GM12878 (cell line): ENCODE results near the gene BICC1. TPM values are rescaled to one million over a fixed set of nuclear protein-coding genes. Genes with fewer than 3 reads are reported as not detected.

Experiments used
- ATAC-seq: fragments of 200-7000 bp; cut with Tn5 transposase; 3 replicates; pipeline ENCODE4 v1.9.1; 2020; ENCODE audit warnings: mild to moderate bottlenecking, moderate library complexity
- BruUV-seq: library from RNA; stranded (reverse); fragments of 400-500 nt; replicated peaks from 2 replicates; lab custom pipeline; 2021; lab: Mats Ljungman, UMichigan
- CTCF ChIA-PET: fragments of 300-600 bp; sonication (Branson Sonifier 250); formaldehyde crosslinking; extraction: SDS; loops from one replicate; lab custom pipeline; 2021; ENCODE audit warnings: inconsistent platforms; lab: Yijun Ruan, JAX
- POLR2A ChIA-PET: fragments of 350-600 bp; formaldehyde crosslinking; extraction: SDS; loops from one replicate; lab custom pipeline; 2021; ENCODE audit warnings: inconsistent platforms; lab: Charles Lee
- RAD21 ChIA-PET: fragments of 300-600 bp; sonication (Branson Sonifier 250); formaldehyde crosslinking; loops from one replicate; lab custom pipeline; 2023; ENCODE audit warnings: antibody characterized with exemption; ENCODE audit not compliant: unreplicated experiment; lab: Charles Lee
- SMC1A ChIA-PET: fragments of 300-600 bp; sonication (Branson Sonifier 250); formaldehyde crosslinking; loops from one replicate; lab custom pipeline; 2023; ENCODE audit not compliant: unreplicated experiment, uncharacterized antibody; lab: Charles Lee
- DNase-seq: peaks from one replicate; pipeline ENCODE4 v3.0.0-alpha.2; 2011; ENCODE audit warnings: low read depth, low spot score
- FAIRE-seq: peaks from 3 replicates; lab custom pipeline; 2011; peaks lifted over from hg19 to GRCh38; lab: Jason Lieb, UNC
- H2AFZ ChIP-seq: 2 replicates; pipeline ENCODE4 v1.6.0; 2011; ENCODE audit warnings: low read depth, low read length, control low read depth; ENCODE audit not compliant: control insufficient read depth
- H3K27ac ChIP-seq: 2 replicates; pipeline ENCODE4 v1.5.1; 2011; ENCODE audit warnings: control low read depth; ENCODE audit not compliant: control insufficient read depth, insufficient read depth
- H3K27me3 ChIP-seq, 2 experiments: replicated peaks in 1 of 2; 2 replicates each; pipeline versions ENCODE4 v1.6.0 to v1.6.1; 2011; ENCODE audit warnings: low read length in 1 of 2; ENCODE audit not compliant: control insufficient read depth in 2 of 2, insufficient read depth in 2 of 2
- H3K36me3 ChIP-seq, 2 experiments: 2 replicates each; pipeline ENCODE4 v1.5.1; 2011; ENCODE audit warnings: low read length in 1 of 2; ENCODE audit not compliant: control insufficient read depth in 2 of 2, insufficient read depth in 2 of 2
- H3K4me1 ChIP-seq: 2 replicates; pipeline ENCODE4 v1.6.1; 2011; ENCODE audit warnings: mild to moderate bottlenecking, low read length, moderate library complexity, mixed read lengths; ENCODE audit not compliant: control insufficient read depth, insufficient read depth
- H3K4me2 ChIP-seq: 2 replicates; pipeline ENCODE4 v1.6.0; 2011; ENCODE audit warnings: control low read depth; ENCODE audit not compliant: control insufficient read depth, insufficient read depth
- H3K4me3 ChIP-seq: fragments of 200-600 bp; sonication (generic); 2 replicates; pipeline ENCODE4 v1.5.1; 2016
- H3K79me2 ChIP-seq: 2 replicates; pipeline ENCODE4 v1.6.0; 2011; ENCODE audit warnings: low read length; ENCODE audit not compliant: control insufficient read depth, insufficient read depth
- H3K9ac ChIP-seq: 2 replicates; pipeline ENCODE4 v1.8.0; 2011; ENCODE audit warnings: low read length, control low read depth, mixed read lengths; ENCODE audit not compliant: control insufficient read depth, insufficient read depth
- H3K9me3 ChIP-seq: replicated peaks from 3 replicates; pipeline ENCODE4 v1.5.1; 2011; ENCODE audit warnings: mild to moderate bottlenecking, low read length; ENCODE audit not compliant: control insufficient read depth, insufficient read depth
- H4K20me1 ChIP-seq: 2 replicates; pipeline ENCODE4 v1.6.0; 2011; ENCODE audit not compliant: control insufficient read depth, insufficient read depth
- CHD4 ChIP-seq: fragments of 200-600 bp; sonication (generic); IDR thresholded peaks from 2 replicates; pipeline ENCODE4 v1.6.1; 2016; ENCODE audit warnings: mild to moderate bottlenecking
- ESRRA ChIP-seq: IDR thresholded peaks from 2 replicates; pipeline ENCODE4 v1.6.1; 2012; ENCODE audit warnings: mild to moderate bottlenecking, low read length, improper control_type of control experiment
- FOS ChIP-seq: IDR thresholded peaks from 3 replicates; pipeline ENCODE4 v1.6.1; 2011; ENCODE audit warnings: borderline replicate concordance; ENCODE audit not compliant: insufficient read length; ENCODE audit errors: extremely low read depth
- FOXK2 ChIP-seq: fragments of 450-650 bp; IDR thresholded peaks from 2 replicates; pipeline ENCODE4 v1.6.1; 2017; ENCODE audit warnings: mild to moderate bottlenecking, moderate library complexity
- KDM1A ChIP-seq: fragments of 200-600 bp; sonication (generic); IDR thresholded peaks from 2 replicates; pipeline ENCODE4 v1.6.1; 2016; ENCODE audit warnings: borderline replicate concordance
- MEF2A ChIP-seq: IDR thresholded peaks from 2 replicates; pipeline ENCODE4 v1.6.1; 2011; ENCODE audit warnings: low read depth, mild to moderate bottlenecking, low read length, moderate library complexity; ENCODE audit not compliant: insufficient read depth
- MEF2B ChIP-seq: fragments of 450-650 bp; IDR thresholded peaks from 2 replicates; pipeline ENCODE4 v1.6.1; 2018; ENCODE audit warnings: mild to moderate bottlenecking, moderate library complexity; ENCODE audit not compliant: partially characterized antibody, poor library complexity, severe bottlenecking
- MTA2 ChIP-seq: fragments of 450-650 bp; IDR thresholded peaks from 2 replicates; pipeline ENCODE4 v1.6.1; 2016; ENCODE audit warnings: low read depth, mild to moderate bottlenecking, moderate library complexity
- NFIC ChIP-seq: IDR thresholded peaks from 2 replicates; pipeline ENCODE4 v1.6.1; 2012; ENCODE audit warnings: low read depth, mild to moderate bottlenecking, inconsistent platforms, low read length, moderate library complexity
- NFXL1 ChIP-seq: fragments of 450-650 bp; IDR thresholded peaks from 2 replicates; pipeline ENCODE4 v1.6.1; 2017; ENCODE audit warnings: antibody characterized with exemption, mild to moderate bottlenecking, borderline replicate concordance
- PAX5 ChIP-seq: IDR thresholded peaks from 2 replicates; pipeline ENCODE4 v1.6.1; 2011; ENCODE audit warnings: low read depth, low read length, borderline replicate concordance
- PAX8 ChIP-seq: fragments of 450-650 bp; IDR thresholded peaks from 2 replicates; pipeline ENCODE4 v1.6.1; 2017; ENCODE audit warnings: mild to moderate bottlenecking, moderate library complexity
- PML ChIP-seq: IDR thresholded peaks from 2 replicates; pipeline ENCODE4 v1.6.1; 2012; ENCODE audit warnings: low read length, inconsistent platforms
- POU2F2 ChIP-seq: IDR thresholded peaks from 3 replicates; pipeline ENCODE4 v1.6.1; 2011; ENCODE audit warnings: low read depth, mild to moderate bottlenecking, low read length, borderline replicate concordance
- TCF12 ChIP-seq: IDR thresholded peaks from 2 replicates; pipeline ENCODE4 v1.6.1; 2011; ENCODE audit warnings: low read depth, mild to moderate bottlenecking, low read length
- ZNF24 ChIP-seq: fragments of 450-650 bp; IDR thresholded peaks from 2 replicates; pipeline ENCODE4 v1.6.1; 2017; ENCODE audit warnings: antibody characterized with exemption, mild to moderate bottlenecking
- ZNF274 ChIP-seq: IDR thresholded peaks from one replicate; pipeline ENCODE4 v1.8.0; 2011; ENCODE audit not compliant: insufficient read length, insufficient read depth
- WGBS: methylation state at CpG from one replicate; pipeline ENCODE4 v1.1.6; 2016; ENCODE audit warnings: low lambda C conversion rate; ENCODE audit not compliant: insufficient replicate concordance, insufficient coverage; ENCODE audit errors: missing lambda C conversion rate; 5-methylcytosine and 5-hydroxymethylcytosine counted together
- in situ Hi-C: fragments of 300-500 bp; cut with MboI; formaldehyde crosslinking; loops from 9 replicates; pipeline ENCODE4 v1.14.3; 2018; ENCODE audit warnings: mixed read lengths
- intact Hi-C: fragments of 100-400 bp; cut with micrococcal nuclease; formaldehyde crosslinking; loops from one replicate; pipeline ENCODE4 v1.14.2; 2022; ENCODE audit not compliant: unreplicated experiment
- polyA plus RNA-seq, 11 experiments: library from polyadenylated mRNA; depleted of rRNA in 4 of 11; unstranded in 6 of 11; stranded (reverse) in 5 of 11; fragments of >200 nt; fragmentation: Nextera tagmentation in 4 of 11; fragmentation: Illumina TruSeq in 1 of 11; extraction: Ambion mirVana in 4 of 11; extraction: Trizol in 1 of 11; gene quantifications; 1 replicate in 1 of 11; 2 replicates in 10 of 11; pipeline versions ENCODE4 v1.2.1 to v1.2.3, GENCODE V29; 2011 to 2016; ENCODE audit warnings: inconsistent platforms in 2 of 11, missing spikeins in 2 of 11, low read depth in 1 of 11
- total RNA-seq, 4 experiments: library from RNA; depleted of rRNA in 3 of 4; stranded (reverse); fragments of >200 nt in 3 of 4; fragmentation: Illumina TruSeq in 1 of 4; extraction: Trizol in 1 of 4; gene quantifications; 2 replicates each; pipeline versions ENCODE4 v1.2.1 to v1.2.3, GENCODE V29; 2013 to 2021
- TF ChIP-seq, protein P1 (sequence below): IDR thresholded peaks from 2 replicates; pipeline ENCODE4 v1.6.1; 2012; ENCODE audit warnings: low read length, inconsistent platforms
- TF ChIP-seq, protein P2 (sequence below): fragments of 150-350 bp; IDR thresholded peaks from 2 replicates; pipeline ENCODE4 v1.6.1; 2014; ENCODE audit warnings: mild to moderate bottlenecking, low read depth, low read length
- TF ChIP-seq, protein P3 (sequence below): fragments of 450-650 bp; IDR thresholded peaks from 2 replicates; pipeline ENCODE4 v1.6.1; 2014; ENCODE audit warnings: mild to moderate bottlenecking

The BICC1 gene
- total and polyA plus RNA-seq, 10 of the 15 experiments (the other 5 are each of a cell fraction or from before 2014, with no cell fraction given) = 0.01 to 0.10 (median 0.04) TPM; not detected in 5

DNA sequence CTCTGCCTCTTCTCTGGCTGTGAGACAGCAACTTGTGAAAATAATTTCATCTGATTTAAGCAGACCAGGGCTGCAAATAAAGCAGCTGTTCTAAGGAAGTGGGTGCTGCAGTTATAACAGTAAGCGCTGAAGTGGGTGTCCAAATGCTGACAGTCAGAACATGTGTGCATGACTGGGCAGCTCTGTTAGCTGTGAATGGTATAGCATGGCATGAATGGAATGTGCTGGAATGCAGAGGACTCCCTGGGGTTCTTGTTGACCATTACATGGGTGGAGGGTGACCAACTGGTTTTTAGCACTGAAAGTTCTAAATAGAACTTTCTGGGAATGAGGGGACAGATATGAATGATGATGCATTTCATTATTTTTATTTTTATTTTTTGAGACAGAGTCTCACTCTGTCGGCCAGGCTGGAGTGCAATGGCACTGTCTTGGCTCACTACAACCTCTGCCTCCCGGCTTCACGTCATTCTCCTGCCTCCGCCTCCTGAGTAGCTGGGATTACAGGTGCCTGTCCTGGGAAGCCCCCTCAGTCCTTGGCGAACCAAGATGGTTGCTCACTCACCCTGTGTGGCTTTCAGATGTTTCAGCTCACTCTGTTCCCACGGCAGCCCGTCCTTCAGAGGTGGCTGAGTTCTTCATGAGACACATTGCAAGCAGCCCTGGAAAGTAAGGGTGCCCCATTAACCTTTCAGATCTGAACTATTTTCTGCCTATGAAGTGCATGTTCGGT, 344.0 kb downstream of the BICC1 start (continued):
- TF ChIP-seq, protein P1, sequence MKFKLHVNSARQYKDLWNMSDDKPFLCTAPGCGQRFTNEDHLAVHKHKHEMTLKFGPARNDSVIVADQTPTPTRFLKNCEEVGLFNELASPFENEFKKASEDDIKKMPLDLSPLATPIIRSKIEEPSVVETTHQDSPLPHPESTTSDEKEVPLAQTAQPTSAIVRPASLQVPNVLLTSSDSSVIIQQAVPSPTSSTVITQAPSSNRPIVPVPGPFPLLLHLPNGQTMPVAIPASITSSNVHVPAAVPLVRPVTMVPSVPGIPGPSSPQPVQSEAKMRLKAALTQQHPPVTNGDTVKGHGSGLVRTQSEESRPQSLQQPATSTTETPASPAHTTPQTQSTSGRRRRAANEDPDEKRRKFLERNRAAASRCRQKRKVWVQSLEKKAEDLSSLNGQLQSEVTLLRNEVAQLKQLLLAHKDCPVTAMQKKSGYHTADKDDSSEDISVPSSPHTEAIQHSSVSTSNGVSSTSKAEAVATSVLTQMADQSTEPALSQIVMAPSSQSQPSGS = no peak
- TF ChIP-seq POU2F2 (no peak), NFIC (no peak), MEF2B (no peak), ZNF24 (no peak), FOXK2 (no peak), MEF2A (no peak), PAX5 (no peak), MTA2 (no peak)
- TF ChIP-seq, protein P2, sequence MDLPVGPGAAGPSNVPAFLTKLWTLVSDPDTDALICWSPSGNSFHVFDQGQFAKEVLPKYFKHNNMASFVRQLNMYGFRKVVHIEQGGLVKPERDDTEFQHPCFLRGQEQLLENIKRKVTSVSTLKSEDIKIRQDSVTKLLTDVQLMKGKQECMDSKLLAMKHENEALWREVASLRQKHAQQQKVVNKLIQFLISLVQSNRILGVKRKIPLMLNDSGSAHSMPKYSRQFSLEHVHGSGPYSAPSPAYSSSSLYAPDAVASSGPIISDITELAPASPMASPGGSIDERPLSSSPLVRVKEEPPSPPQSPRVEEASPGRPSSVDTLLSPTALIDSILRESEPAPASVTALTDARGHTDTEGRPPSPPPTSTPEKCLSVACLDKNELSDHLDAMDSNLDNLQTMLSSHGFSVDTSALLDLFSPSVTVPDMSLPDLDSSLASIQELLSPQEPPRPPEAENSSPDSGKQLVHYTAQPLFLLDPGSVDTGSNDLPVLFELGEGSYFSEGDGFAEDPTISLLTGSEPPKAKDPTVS = no peak

DNA sequence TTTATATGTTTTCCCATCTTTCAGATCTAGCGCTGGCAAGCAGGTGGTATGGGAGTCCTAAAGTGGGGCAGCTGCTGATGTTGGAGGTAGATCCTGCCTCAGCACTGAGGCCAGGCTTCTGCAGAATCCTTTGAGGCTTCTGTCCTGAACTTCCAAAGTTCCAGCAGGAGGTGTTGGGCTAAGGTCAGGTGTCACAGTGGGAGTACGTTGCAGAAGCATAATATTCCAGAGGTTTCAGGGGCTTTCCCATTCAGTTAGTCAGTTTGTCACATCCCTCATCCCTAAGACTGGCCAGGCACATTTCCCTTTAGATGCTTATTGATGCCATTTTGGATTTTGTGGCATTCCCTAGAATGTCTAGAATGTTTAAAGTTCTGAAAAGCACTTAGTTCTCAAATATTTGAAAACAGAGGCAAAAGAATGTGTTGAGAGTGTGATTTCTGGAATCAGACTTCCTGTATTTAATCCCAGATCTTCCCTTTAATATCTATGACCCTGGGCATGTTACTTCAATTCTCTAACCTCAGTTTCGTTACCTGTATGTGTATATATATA, 344.7 kb downstream of the BICC1 start:
- Histone ChIP-seq H4K20me1 (no peaks in the 10 kb centered on the region), H3K79me2 (no peaks in the 10 kb centered on the region), H2AFZ (no peak overlapping the region), H3K4me1 (no peaks in the 10 kb centered on the region), H3K27ac (no peak overlapping the region), H3K9ac (no peak overlapping the region), H3K4me2 (no peak overlapping the region), H3K27me3 (no peaks in the 10 kb centered on the region), H3K4me3 (no peak overlapping the region), H3K9me3 (no peaks in the 10 kb centered on the region), H3K36me3 (no peaks in the 10 kb centered on the region)
- no peak for ATAC-seq
- intact Hi-C loops = no loop called here
- no TSS peak for BruUV-seq
- DNase-seq = no peak
- SMC1A ChIA-PET = no interaction called here
- FAIRE-seq = no peak
- RAD21 ChIA-PET = no interaction called here
- CTCF ChIA-PET = no interaction called here
- in situ Hi-C loops = no loop called here
- 8% methylated on average over 3 of the region's 3 CpGs for WGBS
- POLR2A ChIA-PET = no interaction called here
- TF ChIP-seq NFXL1 (no peak), TCF12 (no peak), KDM1A (no peak), PML (no peak), PAX5 (no peak), FOS (no peak), ESRRA (no peak), CHD4 (no peak), ZNF274 (no peak), PAX8 (no peak), POU2F2 (no peak)
- TF ChIP-seq, protein P3, sequence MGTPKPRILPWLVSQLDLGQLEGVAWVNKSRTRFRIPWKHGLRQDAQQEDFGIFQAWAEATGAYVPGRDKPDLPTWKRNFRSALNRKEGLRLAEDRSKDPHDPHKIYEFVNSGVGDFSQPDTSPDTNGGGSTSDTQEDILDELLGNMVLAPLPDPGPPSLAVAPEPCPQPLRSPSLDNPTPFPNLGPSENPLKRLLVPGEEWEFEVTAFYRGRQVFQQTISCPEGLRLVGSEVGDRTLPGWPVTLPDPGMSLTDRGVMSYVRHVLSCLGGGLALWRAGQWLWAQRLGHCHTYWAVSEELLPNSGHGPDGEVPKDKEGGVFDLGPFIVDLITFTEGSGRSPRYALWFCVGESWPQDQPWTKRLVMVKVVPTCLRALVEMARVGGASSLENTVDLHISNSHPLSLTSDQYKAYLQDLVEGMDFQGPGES = no peak
